OCI-LY1 (cell line): ENCODE data around the gene KIN.

Experiments
- H2AFZ ChIP-seq: fragments of 200-600 bp; sonication (generic), shearing (Covaris generic); 2 replicates; pipeline ENCODE4 v1.6.0; 2014; ENCODE audit warnings: antibody characterized with exemption, mild to moderate bottlenecking, low read length
- H3F3A ChIP-seq: fragments of 200-600 bp; sonication (generic), shearing (Covaris generic); 2 replicates; pipeline ENCODE4 v1.6.0; 2014; ENCODE audit warnings: mild to moderate bottlenecking, antibody characterized with exemption, low read length, moderate library complexity; ENCODE audit not compliant: insufficient read depth
- H3K27ac ChIP-seq: fragments of 200-600 bp; sonication (generic); 2 replicates; pipeline ENCODE4 v1.5.1; 2014; ENCODE audit warnings: low read length, mixed run types, mild to moderate bottlenecking, low read depth; ENCODE audit not compliant: poor library complexity, severe bottlenecking
- H3K27me3 ChIP-seq: fragments of 200-600 bp; sonication (generic); 2 replicates; pipeline ENCODE4 v1.6.0; 2014; ENCODE audit warnings: antibody characterized with exemption, mild to moderate bottlenecking, low read length, moderate library complexity; ENCODE audit not compliant: insufficient read depth
- H3K36me3 ChIP-seq: fragments of 200-600 bp; sonication (generic); 2 replicates; pipeline ENCODE4 v1.6.1; 2014; ENCODE audit warnings: mild to moderate bottlenecking, antibody characterized with exemption, low read length, moderate library complexity, mixed read lengths; ENCODE audit not compliant: insufficient read depth
- H3K4me1 ChIP-seq: fragments of 200-600 bp; sonication (generic); 2 replicates; pipeline ENCODE4 v1.5.1; 2014; ENCODE audit warnings: mild to moderate bottlenecking, low read length, moderate library complexity; ENCODE audit not compliant: insufficient read depth, severe bottlenecking
- H3K4me2 ChIP-seq: fragments of 200-600 bp; sonication (generic), shearing (Covaris generic); 2 replicates; pipeline ENCODE4 v1.6.1; 2014; ENCODE audit warnings: low read length
- H3K4me3 ChIP-seq: fragments of 200-600 bp; sonication (generic); 2 replicates; pipeline ENCODE4 v1.5.1; 2014; ENCODE audit warnings: low read length, low read depth, mild to moderate bottlenecking, mixed read lengths; ENCODE audit not compliant: poor library complexity, severe bottlenecking
- H3K79me2 ChIP-seq: fragments of 200-600 bp; shearing (Covaris generic); 2 replicates; pipeline ENCODE4 v1.6.1; 2016; ENCODE audit warnings: mixed run types, low read length, mixed read lengths; ENCODE audit not compliant: insufficient read depth
- H3K9ac ChIP-seq: fragments of 200-600 bp; sonication (generic), shearing (Covaris generic); 2 replicates; pipeline ENCODE4 v1.6.1; 2014; ENCODE audit warnings: mild to moderate bottlenecking, low read length, mixed read lengths
- H3K9me2 ChIP-seq: fragments of 200-600 bp; sonication (generic), shearing (Covaris generic); 2 replicates; pipeline ENCODE4 v1.6.1; 2014; ENCODE audit warnings: low read depth, mild to moderate bottlenecking, low read length, mixed read lengths
- H3K9me3 ChIP-seq: fragments of 200-600 bp; shearing (Covaris generic); 2 replicates; pipeline ENCODE4 v1.6.1; 2014; ENCODE audit warnings: low read length, mixed read lengths
- H4K20me1 ChIP-seq: fragments of 200-600 bp; sonication (generic), shearing (Covaris generic); 2 replicates; pipeline ENCODE4 v1.6.0; 2016; ENCODE audit warnings: mild to moderate bottlenecking, low read length; ENCODE audit not compliant: insufficient read depth
- EZH2 ChIP-seq: fragments of 200-600 bp; sonication (generic), shearing (Covaris generic); IDR thresholded peaks from 2 replicates; pipeline ENCODE4 v1.8.0; 2017; ENCODE audit warnings: borderline replicate concordance, mixed run types, mild to moderate bottlenecking, antibody characterized with exemption, low read length, moderate library complexity, mixed read lengths
- TF ChIP-seq, protein P1 (sequence below): fragments of 200-600 bp; sonication (generic), shearing (Covaris generic); IDR thresholded peaks from 2 replicates; pipeline ENCODE4 v1.5.1; 2017; ENCODE audit warnings: mild to moderate bottlenecking, antibody characterized with exemption, low read length, moderate library complexity, mixed read lengths

KIN gene

GRCh38 chr10:7701158-7701742 lies 86.5 kb downstream of the KIN start:
- Histone ChIP-seq H3K79me2 (no peaks in the 10 kb centered on the region), H3K27ac (no peak overlapping the region), H3K9ac (no peak overlapping the region), H2AFZ (no peak overlapping the region), H4K20me1 (no peaks in the 10 kb centered on the region), H3K4me3 (no peak overlapping the region), H3K27me3 (no peaks in the 10 kb centered on the region), H3K36me3 (no peaks in the 10 kb centered on the region), H3K4me1 (no peaks in the 10 kb centered on the region), H3F3A (no peaks in the 10 kb centered on the region), H3K9me3 (no peaks in the 10 kb centered on the region), H3K4me2 (no peak overlapping the region), H3K9me2 (no peaks in the 10 kb centered on the region)
- TF ChIP-seq EZH2, result no peak
- TF ChIP-seq, protein P1, sequence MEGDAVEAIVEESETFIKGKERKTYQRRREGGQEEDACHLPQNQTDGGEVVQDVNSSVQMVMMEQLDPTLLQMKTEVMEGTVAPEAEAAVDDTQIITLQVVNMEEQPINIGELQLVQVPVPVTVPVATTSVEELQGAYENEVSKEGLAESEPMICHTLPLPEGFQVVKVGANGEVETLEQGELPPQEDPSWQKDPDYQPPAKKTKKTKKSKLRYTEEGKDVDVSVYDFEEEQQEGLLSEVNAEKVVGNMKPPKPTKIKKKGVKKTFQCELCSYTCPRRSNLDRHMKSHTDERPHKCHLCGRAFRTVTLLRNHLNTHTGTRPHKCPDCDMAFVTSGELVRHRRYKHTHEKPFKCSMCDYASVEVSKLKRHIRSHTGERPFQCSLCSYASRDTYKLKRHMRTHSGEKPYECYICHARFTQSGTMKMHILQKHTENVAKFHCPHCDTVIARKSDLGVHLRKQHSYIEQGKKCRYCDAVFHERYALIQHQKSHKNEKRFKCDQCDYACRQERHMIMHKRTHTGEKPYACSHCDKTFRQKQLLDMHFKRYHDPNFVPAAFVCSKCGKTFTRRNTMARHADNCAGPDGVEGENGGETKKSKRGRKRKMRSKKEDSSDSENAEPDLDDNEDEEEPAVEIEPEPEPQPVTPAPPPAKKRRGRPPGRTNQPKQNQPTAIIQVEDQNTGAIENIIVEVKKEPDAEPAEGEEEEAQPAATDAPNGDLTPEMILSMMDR, result no peak
